GM19023 (cell line): ENCODE results near the gene LAD1.

Source experiments
- ATAC-seq: cut with Tn5 transposase; IDR thresholded peaks from one replicate; pipeline ENCODE4 v1.9.1; 2021; ENCODE audit warnings: mild to moderate bottlenecking, moderate library complexity; ENCODE audit not compliant: unreplicated experiment

LAD1 gene

DNA sequence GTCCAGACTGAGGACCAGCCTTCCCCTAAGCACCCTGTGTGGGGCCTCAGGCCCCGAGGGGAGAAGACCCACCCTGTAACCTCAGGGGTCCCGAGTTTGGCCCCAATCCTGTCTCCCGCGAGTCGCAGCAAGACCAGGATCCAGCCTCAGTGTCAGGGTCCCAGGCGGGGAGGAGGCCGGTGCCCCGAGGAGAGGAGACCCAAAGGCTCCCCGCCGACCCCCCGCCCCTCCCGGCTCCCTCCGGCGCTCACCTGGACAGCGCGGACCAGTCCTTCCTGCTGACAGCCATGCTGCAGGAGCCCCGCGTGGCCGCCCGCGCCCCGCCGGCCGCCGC is at the start of gene LAD1:
Gene LAD1 (minus strand): TSS at position 307 of the 334 bp plus-strand sequence. CDS start 18 bp downstream, at position 289.
- no peak for ATAC-seq

- ATAC-seq = no peak
Observed at GRCh38 chr1:201447903-201448871, 49.1 kb upstream of the LAD1 start.

DNA sequence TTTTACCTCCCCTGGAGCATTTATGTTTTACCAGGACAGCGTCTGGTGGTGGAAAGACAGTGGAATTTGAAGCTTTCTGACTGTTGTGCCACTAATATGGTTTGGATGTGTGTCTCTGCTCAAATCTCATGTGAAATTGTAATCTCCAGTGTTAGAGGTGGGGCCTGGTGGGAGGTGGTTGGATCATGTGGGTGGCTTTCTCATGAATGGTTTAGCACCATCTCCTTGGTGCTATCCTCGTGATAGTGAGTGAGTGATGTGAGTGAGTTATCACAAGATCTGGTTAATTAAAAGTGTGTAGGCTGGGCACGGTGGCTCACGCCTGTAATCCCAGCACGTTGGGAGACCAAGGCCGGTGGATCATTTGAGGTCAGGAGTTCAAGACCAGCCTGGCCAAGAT is 46.2 kb upstream of the LAD1 start:
- no peak for ATAC-seq

DNA sequence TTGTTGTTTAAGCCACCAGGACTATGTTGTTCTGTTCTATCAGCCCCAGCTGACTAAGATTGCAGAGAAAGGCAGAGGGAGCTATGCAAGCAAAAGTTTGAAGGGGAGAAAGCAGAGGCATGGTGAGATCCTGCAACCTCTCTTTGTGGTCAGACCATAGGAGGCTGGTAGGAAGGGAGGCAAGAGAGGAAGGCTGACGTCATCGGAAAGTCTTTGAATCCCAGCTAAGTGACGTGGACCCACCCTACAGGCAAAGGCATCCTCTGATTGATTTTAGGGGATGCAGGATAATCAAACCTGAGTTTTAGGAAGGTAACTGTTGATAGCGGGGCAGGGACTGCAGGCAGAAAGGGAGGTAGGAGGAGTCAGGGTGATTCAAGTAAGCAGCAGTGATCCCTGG is 45.7 kb upstream of the LAD1 start:
- ATAC-seq = no peak

- no peak for ATAC-seq
Observed at GRCh38 chr1:201443747-201444146, 44.6 kb upstream of the LAD1 start.

DNA sequence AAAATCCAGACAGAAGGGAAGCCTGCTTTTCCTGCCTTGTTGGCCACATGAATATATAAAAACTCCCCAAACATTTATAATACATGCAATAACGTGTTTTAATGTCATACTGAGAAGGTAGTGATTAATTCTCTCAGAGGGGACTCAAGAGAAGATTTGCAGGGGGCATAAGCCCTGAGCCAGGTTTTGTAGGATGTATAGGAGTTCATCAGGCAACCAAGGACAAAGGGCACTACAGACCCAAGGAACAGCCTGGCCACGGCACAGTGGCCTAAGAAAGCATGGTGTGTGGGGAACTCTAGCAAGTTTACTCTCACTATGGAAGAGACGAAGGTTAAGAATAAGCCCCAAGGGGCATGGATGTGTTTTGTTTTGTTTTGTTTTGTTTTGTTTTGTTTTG is 37.8 kb upstream of the LAD1 start:
- no peak for ATAC-seq

- no peak for ATAC-seq
Observed at GRCh38 chr1:201436393-201436792, 37.3 kb upstream of the LAD1 start.

DNA sequence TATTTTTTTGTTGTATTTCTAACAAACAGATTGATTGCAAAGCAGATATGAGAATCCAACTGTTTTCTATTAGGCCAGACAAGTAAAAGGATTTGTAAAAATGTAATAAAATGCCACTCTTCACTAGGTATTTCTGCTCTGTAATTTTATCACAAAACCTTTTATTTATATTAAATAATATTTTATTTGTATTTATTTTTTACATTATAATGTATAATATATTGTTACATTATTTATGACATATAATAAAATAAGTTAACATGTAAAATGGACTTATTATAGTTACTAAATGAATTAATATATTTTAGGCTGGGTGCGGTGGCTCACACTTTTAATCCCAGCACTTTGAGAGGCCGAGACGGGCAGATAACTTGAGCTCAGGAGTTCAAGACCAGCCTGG is 35.1 kb upstream of the LAD1 start:
- no peak for ATAC-seq

DNA sequence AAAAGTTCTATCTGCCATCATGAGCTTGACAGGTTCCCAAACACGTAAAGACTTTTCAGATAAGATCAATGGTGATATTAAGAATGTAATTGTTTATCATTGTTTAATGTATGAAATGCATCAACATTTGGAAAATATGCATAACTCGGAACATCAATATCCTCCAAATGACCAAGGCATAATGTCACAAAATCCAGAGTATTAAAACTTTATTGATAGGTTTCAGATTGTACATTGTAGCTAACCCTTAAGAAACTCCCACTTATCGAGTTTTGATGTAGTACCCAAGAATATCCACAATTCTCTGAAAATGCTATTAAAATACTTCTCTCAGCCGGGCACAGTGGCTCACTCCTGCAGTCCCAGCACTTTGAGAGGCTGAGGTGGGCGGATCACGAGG is 34.5 kb upstream of the LAD1 start:
- no peak for ATAC-seq

GRCh38 chr1:201430776-201431175 is 31.7 kb upstream of the LAD1 start:
- no peak for ATAC-seq

GRCh38 chr1:201429736-201430501 is 30.8 kb upstream of the LAD1 start:
- no peak for ATAC-seq

GRCh38 chr1:201427963-201428362 is 28.8 kb upstream of the LAD1 start:
- no peak for ATAC-seq

- no peak for ATAC-seq
Observed at GRCh38 chr1:201426479-201427310, 27.6 kb upstream of the LAD1 start.

DNA sequence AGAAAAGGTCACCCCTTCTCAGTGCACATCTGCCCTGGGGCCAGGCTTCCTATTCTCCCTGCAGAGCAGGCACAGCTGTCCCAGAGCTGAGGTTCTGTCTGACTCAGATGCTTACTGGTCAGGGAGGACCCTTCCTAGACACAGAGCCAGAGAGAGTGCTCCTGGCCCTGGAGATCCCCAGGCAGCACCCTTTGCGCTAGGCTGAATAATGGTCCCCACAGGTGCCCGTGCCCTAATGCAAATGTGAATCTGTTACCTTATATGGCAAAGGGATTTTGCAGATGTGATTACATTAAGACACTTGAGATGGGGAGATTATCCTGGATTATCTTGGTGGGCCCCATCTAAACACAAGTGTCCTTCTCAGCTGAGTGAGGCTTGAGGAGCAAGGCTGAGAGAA is 25.0 kb upstream of the LAD1 start:
- ATAC-seq = no peak

DNA sequence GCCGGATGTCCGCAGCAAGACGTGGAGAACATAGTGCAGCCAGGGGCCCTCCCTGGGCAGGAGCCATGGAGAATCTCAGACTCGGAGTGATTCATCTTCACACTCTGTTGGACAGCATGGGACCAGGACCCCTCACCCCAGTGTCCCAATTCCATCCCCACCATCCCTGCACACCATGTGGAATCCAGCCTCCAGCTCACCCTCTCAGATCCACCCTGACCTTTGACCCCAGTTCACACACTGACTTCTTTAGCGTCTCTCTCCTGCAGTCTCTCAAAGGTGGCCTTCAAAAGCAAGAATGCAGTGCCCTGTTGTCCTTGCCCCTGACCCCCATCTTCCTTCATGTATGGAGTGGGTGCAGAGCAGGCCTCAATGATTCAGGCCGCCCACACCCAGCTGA is 24.5 kb upstream of the LAD1 start:
- ATAC-seq = no peak

- no peak for ATAC-seq
Observed at GRCh38 chr1:201422436-201423030, 23.4 kb upstream of the LAD1 start.

DNA sequence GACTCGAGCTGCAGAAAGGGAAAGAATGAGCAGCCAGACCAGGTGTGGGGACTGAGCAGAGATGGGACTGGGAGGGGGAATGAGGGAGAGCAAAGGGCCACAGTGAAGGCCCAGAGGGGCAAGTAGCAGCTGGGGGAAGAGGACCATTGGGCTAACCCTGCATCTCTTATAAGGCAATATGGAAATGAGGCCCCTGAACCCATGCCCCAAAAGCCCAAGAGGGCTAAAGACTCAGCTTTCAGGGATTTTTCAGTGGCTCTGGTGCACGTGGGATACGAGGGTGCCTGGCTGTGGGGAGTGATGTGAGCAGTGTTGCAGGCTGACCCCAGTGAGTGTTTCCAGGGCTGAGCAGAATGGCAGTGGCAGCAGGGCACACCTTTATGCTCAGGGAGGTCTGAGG is 22.9 kb upstream of the LAD1 start:
- ATAC-seq = no peak

DNA sequence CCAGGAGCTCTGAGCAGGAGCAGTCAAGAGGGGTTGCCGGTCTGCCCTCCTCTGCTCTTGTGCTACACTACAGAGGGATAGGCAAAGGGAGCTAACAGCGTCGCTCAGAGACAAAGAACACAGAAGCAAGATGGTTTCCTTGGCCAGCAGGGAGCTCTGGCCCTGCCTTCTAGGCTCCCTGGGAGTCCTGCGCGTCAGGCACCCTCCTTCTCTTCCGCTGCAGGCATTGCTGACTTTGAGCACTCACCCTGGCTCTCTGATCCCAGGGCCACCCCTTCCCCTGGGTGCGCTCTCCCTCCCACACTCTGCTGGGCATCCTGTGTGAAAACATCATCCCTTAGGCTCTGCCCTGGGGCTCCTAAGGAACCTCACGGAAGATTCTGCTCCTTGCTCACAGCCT is 21.9 kb upstream of the LAD1 start:
- ATAC-seq = no peak

- no peak for ATAC-seq
Observed at GRCh38 chr1:201420608-201421002, 21.5 kb upstream of the LAD1 start.

- ATAC-seq = no peak
Observed at GRCh38 chr1:201419746-201420607, 20.9 kb upstream of the LAD1 start.
